ENCODE data around the gene SLC16A1.

DNA sequence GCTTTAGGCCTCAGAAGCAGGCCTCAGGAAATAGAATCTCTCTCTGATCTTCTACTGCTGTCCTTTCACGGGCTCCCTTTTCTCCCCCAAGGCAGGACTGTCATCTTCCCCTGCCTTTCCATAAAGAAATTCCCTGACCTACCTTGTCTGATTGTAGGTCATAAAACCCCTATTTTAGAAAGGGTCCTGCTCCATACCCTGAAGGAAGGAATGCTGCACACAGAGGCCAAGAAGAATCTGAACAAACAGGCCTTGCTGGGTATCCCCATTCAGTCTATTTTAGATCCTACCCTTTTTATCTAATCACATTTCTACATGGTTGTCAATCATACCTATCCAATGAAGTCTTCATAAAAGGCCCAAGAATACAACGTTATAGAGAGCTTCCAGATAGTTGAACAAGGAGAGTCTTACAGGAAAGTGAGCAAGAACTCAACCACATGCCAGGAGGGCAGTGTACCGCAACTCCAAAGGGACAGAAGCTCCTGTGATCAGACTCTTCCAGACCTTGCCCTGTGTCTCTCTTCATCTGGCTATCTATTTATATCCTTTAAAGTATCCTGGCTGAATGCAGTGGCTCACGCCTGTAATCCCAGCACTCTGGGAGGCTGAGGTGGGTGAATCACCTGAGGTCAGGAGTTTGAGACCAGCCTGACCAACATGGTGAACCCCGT, 93.1 kb downstream of the SLC16A1 start:
- TF ChIP-seq EZH2 (IDR thresholded peaks at IDR 0.05) (no peak), POLR2AphosphoS5 (IDR thresholded peaks at IDR 0.05; ENCODE audit: borderline replicate concordance, low read depth, low read length) (no peak)
